ENCODE results near the gene CRISPLD2. TPM values are rescaled to one million over a fixed set of nuclear protein-coding genes. Genes with fewer than 3 reads are reported as not detected.
"Not testable (repeated sequence)": the region's sequence is repeated elsewhere in the genome, so short reads cannot be mapped to it uniquely, and the experiment has no call there.

Gene CRISPLD2
- total RNA-seq, 4 donors from 2014 or later = 6.0 to 166 (median 24.2) TPM

DNA sequence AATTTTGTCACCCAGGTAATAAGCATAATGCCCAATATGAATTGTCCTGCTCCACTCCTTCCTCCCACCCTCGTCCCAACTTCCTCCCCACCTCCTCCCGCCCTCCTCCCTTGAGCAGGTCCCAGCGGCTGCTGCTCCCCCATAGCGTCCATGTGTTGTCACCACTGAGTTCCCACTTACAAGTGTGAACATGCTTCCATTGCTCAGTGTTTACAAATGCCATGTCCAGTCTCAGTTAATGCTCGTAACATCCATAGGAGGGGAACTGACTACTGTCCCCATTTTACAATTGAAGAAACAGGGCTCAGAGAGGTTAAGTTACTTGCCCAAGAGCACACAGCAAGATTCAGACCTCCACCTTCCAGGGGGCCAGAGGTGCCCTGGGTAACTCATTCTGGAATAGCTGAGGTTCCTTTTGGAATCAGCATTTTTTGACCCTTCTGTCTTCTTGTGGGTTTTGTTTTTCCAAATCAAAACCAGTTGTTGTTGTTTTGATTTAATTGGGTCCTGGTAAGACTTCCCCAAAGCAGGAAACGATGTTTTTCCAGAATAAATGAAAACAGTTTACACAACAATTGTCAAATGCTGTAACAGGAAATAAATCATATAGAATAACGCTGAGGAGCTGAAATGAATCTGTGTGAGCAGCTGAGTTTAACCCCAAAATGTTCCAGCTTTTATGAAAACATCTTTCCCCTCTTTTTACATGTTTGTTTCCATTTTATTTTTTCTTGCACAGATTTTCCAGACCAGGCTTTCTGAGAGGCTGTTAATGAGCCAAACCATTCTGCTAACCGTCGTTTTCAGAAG lies 117.6 kb downstream of the CRISPLD2 start:
- intact Hi-C loops (cut with DNase I) = no loop called here
- no peak overlapping the region for H3K27ac ChIP-seq
- no peak for DNase-seq
- H3K9me3 ChIP-seq = no peaks in the 10 kb centered on the region
- no peaks in the 10 kb centered on the region for H3K36me3 ChIP-seq
- H3K4me3 ChIP-seq = no peak overlapping the region
- H3K27me3 ChIP-seq = no peaks in the 10 kb centered on the region
- WGBS, 2 donors = 43 to 55% methylated on average over 9 of the region's 9 CpGs
- H3K4me1 ChIP-seq = peaks cover 0 to 12% (median 3%) of the 10 kb centered on the region in 3 donors
- TF ChIP-seq, protein P1, sequence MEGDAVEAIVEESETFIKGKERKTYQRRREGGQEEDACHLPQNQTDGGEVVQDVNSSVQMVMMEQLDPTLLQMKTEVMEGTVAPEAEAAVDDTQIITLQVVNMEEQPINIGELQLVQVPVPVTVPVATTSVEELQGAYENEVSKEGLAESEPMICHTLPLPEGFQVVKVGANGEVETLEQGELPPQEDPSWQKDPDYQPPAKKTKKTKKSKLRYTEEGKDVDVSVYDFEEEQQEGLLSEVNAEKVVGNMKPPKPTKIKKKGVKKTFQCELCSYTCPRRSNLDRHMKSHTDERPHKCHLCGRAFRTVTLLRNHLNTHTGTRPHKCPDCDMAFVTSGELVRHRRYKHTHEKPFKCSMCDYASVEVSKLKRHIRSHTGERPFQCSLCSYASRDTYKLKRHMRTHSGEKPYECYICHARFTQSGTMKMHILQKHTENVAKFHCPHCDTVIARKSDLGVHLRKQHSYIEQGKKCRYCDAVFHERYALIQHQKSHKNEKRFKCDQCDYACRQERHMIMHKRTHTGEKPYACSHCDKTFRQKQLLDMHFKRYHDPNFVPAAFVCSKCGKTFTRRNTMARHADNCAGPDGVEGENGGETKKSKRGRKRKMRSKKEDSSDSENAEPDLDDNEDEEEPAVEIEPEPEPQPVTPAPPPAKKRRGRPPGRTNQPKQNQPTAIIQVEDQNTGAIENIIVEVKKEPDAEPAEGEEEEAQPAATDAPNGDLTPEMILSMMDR (IDR thresholded peaks at IDR 0.05) = no peak
- TF ChIP-seq POLR2A (IDR thresholded peaks at IDR 0.05) = no peak

DNA sequence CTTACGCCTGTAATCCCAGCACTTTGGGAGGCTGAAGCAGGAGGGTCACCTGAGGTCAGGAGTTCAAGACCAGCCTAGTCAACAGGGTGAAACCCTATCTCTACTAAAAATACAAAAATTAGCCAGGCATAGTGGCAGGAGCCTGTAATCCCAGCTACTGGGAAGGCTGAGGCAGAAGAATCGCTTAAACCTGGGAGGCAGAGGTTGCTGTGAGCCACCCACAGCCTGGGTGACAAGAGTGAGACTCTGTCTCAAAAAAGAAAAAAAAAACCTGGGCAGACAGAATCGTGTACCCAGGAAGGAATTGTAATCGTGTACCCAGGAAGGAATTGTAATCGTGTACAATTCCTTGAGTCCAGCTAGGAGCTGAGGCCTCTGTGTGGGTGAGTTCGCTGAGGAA lies 118.8 kb downstream of the CRISPLD2 start:
- H3K27ac ChIP-seq; H3K27me3 ChIP-seq; H3K9me3 ChIP-seq; H3K4me1 ChIP-seq; H3K36me3 ChIP-seq; H3K4me3 ChIP-seq; DNase-seq; intact Hi-C loops (cut with DNase I): not testable (repeated sequence)
- 75% methylated on average over 5 to 6 of the region's 6 CpGs for WGBS, 2 donors

DNA sequence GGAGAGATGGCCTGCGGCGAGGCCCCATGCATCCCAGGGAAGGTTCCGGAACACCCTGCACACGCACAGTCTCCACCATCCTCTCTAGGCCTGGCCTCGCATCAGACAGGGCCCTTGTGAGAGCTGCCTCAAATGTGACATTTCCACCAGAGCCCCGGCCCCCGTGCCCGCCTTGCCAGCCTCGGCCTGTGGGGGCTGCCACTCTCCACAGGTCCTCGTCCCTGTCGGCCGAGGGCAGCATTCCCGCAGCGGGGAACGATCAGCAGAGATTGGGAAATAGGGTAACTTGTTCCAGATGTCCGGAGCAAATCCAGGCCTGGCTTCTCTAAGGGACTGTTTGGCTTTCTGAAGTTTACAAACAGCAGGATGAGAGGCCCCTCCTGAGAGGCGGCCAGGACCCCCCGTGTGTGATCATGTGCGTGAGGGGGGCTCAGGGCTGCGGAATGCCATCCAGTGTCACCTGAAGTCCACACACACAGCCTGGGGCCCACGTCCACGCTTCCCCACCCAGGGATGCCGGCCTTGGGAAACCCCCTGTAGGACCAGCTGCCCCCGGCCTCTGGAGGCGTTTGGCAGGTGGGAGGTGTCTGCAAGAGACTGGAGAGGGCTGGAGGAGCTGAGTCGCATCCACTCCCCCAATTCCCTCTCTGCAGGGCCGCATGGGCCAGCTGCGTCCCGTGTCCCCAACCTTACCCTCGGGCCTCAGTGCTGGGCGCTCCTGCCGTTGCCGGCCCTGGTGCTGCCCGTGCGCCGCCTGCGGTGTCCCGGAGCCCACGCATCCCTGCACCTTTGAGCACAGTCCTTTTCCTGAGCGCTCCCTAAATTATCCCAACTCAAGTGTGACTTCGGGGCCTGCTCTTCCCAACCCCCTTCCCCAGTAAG lies 121.1 kb downstream of the CRISPLD2 start:
- intact Hi-C loops (cut with DNase I) = no loop called here
- H3K27ac ChIP-seq = peak overlapping the region in 1 of 4 donors; percentile 25
- no peak for DNase-seq

DNA sequence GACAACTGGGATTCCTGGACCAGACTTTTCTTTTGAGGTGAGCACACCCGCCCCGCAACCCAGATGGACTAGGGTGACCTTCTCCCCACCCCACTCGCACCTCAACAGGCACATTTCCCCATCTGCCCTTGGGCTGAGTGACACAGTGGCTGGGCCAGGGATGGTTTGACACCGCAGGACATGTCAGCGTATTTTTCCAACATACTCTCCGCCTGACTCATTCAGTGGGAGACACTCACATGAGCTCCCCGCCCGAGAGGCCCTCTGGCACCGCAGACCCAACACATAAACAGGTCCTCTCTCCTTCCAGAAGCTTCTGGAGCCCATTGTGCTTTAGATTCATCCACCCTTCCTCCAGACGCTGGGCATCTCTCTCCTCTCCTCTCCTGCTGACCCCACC lies 122.1 kb downstream of the CRISPLD2 start:
- no peak overlapping the region for H3K27ac ChIP-seq
- H3K9me3 ChIP-seq = no peaks in the 10 kb centered on the region
- no peaks in the 10 kb centered on the region for H3K27me3 ChIP-seq
- H3K4me1 ChIP-seq = peaks cover 0 to 2% (median 0%) of the 10 kb centered on the region in 3 donors
- intact Hi-C loops (cut with DNase I) = no loop called here
- no peak for TF ChIP-seq POLR2A (IDR thresholded peaks at IDR 0.05)
- TF ChIP-seq, protein P1 (IDR thresholded peaks at IDR 0.05) = no peak
- 47 to 82% methylated on average over 10 of the region's 10 CpGs for WGBS, 2 donors
- H3K36me3 ChIP-seq = no peaks in the 10 kb centered on the region
- H3K4me3 ChIP-seq = no peak overlapping the region
- DNase-seq = no peak

More for the DNA sequence above, 121.1 kb downstream of the CRISPLD2 start:
- Histone ChIP-seq H3K4me3 (no peak overlapping the region), H3K9me3 (no peaks in the 10 kb centered on the region), H3K27me3 (no peaks in the 10 kb centered on the region), H3K36me3 (no peaks in the 10 kb centered on the region), H3K4me1 (no peaks in the 10 kb centered on the region)
- 81 to 85% methylated on average over 20 to 32 of the region's 41 CpGs for WGBS, 2 donors
- TF ChIP-seq, protein P1 (IDR thresholded peaks at IDR 0.05) = no peak
- no peak for TF ChIP-seq POLR2A (IDR thresholded peaks at IDR 0.05)

DNA sequence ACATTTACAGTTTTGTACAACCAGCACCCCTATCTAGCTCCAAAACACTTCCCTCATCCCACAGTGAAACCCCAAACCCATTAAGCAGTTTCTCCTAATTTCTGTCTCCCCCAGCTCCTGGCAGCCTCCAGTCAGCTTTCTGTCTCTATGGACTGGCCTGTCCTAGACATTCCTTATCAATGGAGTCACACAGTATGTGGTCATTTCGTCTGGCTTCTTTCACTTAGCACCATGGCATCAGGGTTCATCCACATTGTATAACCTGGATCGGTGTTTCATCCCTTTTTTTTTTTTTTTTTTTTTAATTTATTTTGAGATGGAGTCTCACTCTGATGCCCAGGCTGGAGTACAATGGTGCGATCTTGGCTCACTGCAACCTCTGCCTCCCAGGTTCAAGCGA lies 123.0 kb downstream of the CRISPLD2 start:
- Histone ChIP-seq H3K9me3 (no peaks in the 10 kb centered on the region), H3K36me3 (no peaks in the 10 kb centered on the region), H3K27me3 (no peaks in the 10 kb centered on the region), H3K4me1 (peaks cover 0 to 6% (median 5%) of the 10 kb centered on the region in 3 donors), H3K4me3 (no peak overlapping the region), H3K27ac (no peak overlapping the region)
- WGBS, 2 donors = 87 to 89% methylated on average over 4 of the region's 4 CpGs
- TF ChIP-seq, protein P1 (IDR thresholded peaks at IDR 0.05) = no peak
- TF ChIP-seq POLR2A (IDR thresholded peaks at IDR 0.05) = no peak
- intact Hi-C loops (cut with DNase I) = no loop called here
- no peak for DNase-seq
